Left ventricle myocardium inferior (tissue), 1 donor: Measurements from ENCODE around the gene TOMM22. TPM values are rescaled to one million over a fixed set of nuclear protein-coding genes. Genes with fewer than 3 reads are reported as not detected.
A peak's percentile ranks its signal among the peaks of the same experiment; 100 is the strongest.

Experiments used
- DNase-seq: peaks from one replicate; pipeline ENCODE4 v3.0.0-alpha.2; 2020
- H3K27ac ChIP-seq: fragments of 200-600 bp; replicated peaks from 2 replicates; pipeline ENCODE4 v1.8.0; 2021
- H3K27me3 ChIP-seq: fragments of 200-600 bp; 2 replicates; pipeline ENCODE4 v1.8.0; 2021; ENCODE audit warnings: low read depth
- H3K36me3 ChIP-seq: fragments of 200-600 bp; 2 replicates; pipeline ENCODE4 v1.8.0; 2021
- H3K4me1 ChIP-seq: fragments of 200-600 bp; 2 replicates; pipeline ENCODE4 v1.8.0; 2021
- H3K4me3 ChIP-seq: fragments of 200-600 bp; 2 replicates; pipeline ENCODE4 v1.8.0; 2021; ENCODE audit warnings: mild to moderate bottlenecking, moderate library complexity
- H3K9me3 ChIP-seq: fragments of 200-600 bp; replicated peaks from 2 replicates; pipeline ENCODE4 v1.8.0; 2021
- intact Hi-C: fragments of 100-400 bp; cut with micrococcal nuclease; formaldehyde crosslinking; loops from one replicate; pipeline ENCODE4 v1.11.0; 2022
- total RNA-seq: library from RNA; stranded (reverse); fragmentation: NEBNext Ultra II Directional; extraction: Animal tissue kit (Norgen Biotek cat#: 25700); gene quantifications from one replicate; pipeline ENCODE4 v1.2.1, GENCODE V29; 2021
- TF ChIP-seq, protein P1 (sequence below): fragments of 200-600 bp; IDR thresholded peaks from 2 replicates; pipeline ENCODE4 v1.8.0; 2021; ENCODE audit warnings: antibody characterized with exemption, mild to moderate bottlenecking, borderline replicate concordance
- donor health status: DM: no; HTN: yes; CAD: no; lungs with severe emphysema.

The TOMM22 gene
- total RNA-seq, 1 donor from 2014 or later = 66.6 TPM

DNA sequence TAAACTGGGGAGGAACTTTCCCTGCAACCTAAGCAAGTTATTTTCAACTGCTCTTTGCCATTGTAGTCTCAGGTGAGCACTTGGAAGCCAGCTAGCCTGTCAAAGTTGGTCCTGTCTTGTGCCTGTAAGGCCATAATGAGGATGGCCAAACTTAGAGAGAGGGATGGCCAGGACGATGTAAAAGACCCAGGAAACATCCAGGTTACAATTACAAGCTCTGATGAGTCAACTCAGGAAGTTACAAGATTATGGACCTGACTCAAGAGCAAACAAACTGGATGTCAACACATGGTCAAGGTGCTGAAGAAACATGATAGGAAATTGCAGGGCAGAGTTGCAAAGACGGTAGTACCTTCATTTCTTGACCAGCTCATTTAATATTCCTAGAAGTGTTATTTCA is 25.6 kb downstream of the TOMM22 start:
- H3K4me3 ChIP-seq = peak overlapping the region; percentile 93
- H3K27me3 ChIP-seq = no peaks in the 10 kb centered on the region
- no peaks in the 10 kb centered on the region for H3K9me3 ChIP-seq
- peaks cover 70% of the 10 kb centered on the region for H3K4me1 ChIP-seq
- no peak for DNase-seq
- H3K36me3 ChIP-seq = peaks cover 14% of the 10 kb centered on the region
- intact Hi-C loops = no loop called here
- TF ChIP-seq, protein P1, sequence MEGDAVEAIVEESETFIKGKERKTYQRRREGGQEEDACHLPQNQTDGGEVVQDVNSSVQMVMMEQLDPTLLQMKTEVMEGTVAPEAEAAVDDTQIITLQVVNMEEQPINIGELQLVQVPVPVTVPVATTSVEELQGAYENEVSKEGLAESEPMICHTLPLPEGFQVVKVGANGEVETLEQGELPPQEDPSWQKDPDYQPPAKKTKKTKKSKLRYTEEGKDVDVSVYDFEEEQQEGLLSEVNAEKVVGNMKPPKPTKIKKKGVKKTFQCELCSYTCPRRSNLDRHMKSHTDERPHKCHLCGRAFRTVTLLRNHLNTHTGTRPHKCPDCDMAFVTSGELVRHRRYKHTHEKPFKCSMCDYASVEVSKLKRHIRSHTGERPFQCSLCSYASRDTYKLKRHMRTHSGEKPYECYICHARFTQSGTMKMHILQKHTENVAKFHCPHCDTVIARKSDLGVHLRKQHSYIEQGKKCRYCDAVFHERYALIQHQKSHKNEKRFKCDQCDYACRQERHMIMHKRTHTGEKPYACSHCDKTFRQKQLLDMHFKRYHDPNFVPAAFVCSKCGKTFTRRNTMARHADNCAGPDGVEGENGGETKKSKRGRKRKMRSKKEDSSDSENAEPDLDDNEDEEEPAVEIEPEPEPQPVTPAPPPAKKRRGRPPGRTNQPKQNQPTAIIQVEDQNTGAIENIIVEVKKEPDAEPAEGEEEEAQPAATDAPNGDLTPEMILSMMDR = no peak
- peak overlapping the region; percentile 91 for H3K27ac ChIP-seq

DNA sequence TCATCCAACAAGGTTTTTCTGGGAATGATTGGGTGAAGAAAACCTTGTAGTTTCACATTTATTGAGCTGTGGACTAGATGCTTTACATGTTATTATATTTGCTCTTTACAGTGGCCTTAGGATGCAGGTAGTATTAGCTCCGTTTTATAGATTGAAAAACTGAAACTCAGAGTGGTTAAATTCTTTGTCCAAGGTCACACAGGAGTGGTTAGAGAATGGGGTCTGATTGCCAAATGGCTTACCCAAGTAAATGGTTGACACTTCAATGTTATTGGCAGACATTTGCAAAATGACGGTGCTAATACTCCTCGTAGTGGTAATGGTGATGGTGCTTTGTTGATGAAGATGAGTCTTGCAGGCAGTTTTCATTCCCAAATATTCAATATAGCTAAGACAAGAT is 26.2 kb downstream of the TOMM22 start:
- no peak for DNase-seq
- no peaks in the 10 kb centered on the region for H3K27me3 ChIP-seq
- peaks cover 17% of the 10 kb centered on the region for H3K36me3 ChIP-seq
- H3K27ac ChIP-seq = no peak overlapping the region
- TF ChIP-seq, protein P1 = no peak
- no peaks in the 10 kb centered on the region for H3K9me3 ChIP-seq
- peaks cover 76% of the 10 kb centered on the region for H3K4me1 ChIP-seq
- H3K4me3 ChIP-seq = no peak overlapping the region
- intact Hi-C loops = no loop called here

GRCh38 chr22:38709306-38709705 is 27.5 kb downstream of the TOMM22 start:
- Histone ChIP-seq H3K27ac (peak overlapping the region; percentile 36), H3K27me3 (no peaks in the 10 kb centered on the region), H3K4me1 (peaks cover 89% of the 10 kb centered on the region), H3K9me3 (no peaks in the 10 kb centered on the region), H3K4me3 (no peak overlapping the region), H3K36me3 (peaks cover 17% of the 10 kb centered on the region)
- intact Hi-C loops = no loop called here
- TF ChIP-seq, protein P1 = no peak
- DNase-seq = no peak

- Histone ChIP-seq H3K9me3 (no peaks in the 10 kb centered on the region), H3K4me3 (no peak overlapping the region), H3K36me3 (peaks cover 18% of the 10 kb centered on the region), H3K27ac (no peak overlapping the region), H3K4me1 (peaks cover 90% of the 10 kb centered on the region), H3K27me3 (no peaks in the 10 kb centered on the region)
- intact Hi-C loops = no loop called here
- TF ChIP-seq, protein P1 = no peak
- DNase-seq = no peak
Observed at GRCh38 chr22:38710351-38710750, 28.6 kb downstream of the TOMM22 start.

- intact Hi-C loops = no loop called here
- H3K4me1 ChIP-seq = peaks cover 91% of the 10 kb centered on the region
Observed at GRCh38 chr22:38710866-38711265, 29.1 kb downstream of the TOMM22 start.

More at GRCh38 chr22:38710866-38711265, 29.1 kb downstream of the TOMM22 start:
- no peak overlapping the region for H3K27ac ChIP-seq
- H3K4me3 ChIP-seq = no peak overlapping the region
- peaks cover 23% of the 10 kb centered on the region for H3K36me3 ChIP-seq
- H3K27me3 ChIP-seq = no peaks in the 10 kb centered on the region
- TF ChIP-seq, protein P1 = no peak
- no peaks in the 10 kb centered on the region for H3K9me3 ChIP-seq
- DNase-seq = no peak
